CD8-positive, alpha-beta memory T cell (primary cell): ENCODE results near the gene TTBK1. TPM values are rescaled to one million over a fixed set of nuclear protein-coding genes. Genes with fewer than 3 reads are reported as not detected.

ENCODE experiments used
- CTCF ChIA-PET: fragments of 350-600 bp; sonication (Branson Sonifier 250); formaldehyde crosslinking; loops from one replicate; lab custom pipeline; 2021; ENCODE audit warnings: antibody characterized with exemption; lab: Charles Lee
- POLR2A ChIA-PET: fragments of 350-600 bp; sonication (Branson Sonifier 250); formaldehyde crosslinking; loops from one replicate; lab custom pipeline; 2021; ENCODE audit warnings: antibody characterized with exemption; lab: Charles Lee
- DNase-seq, 5 donors: peaks; one replicate each; pipeline versions ENCODE4 v3.0.0 to v3.0.0-alpha.2; 2020 to 2022; ENCODE audit warnings: mixed read lengths in 1 of 5
- H3K27ac ChIP-seq: one replicate; pipeline ENCODE4 v1.7.0; 2013; ENCODE audit warnings: low read depth, mild to moderate bottlenecking, low read length, moderate library complexity
- H3K27me3 ChIP-seq: 2 replicates; pipeline ENCODE4 v1.7.0; 2013; ENCODE audit warnings: low read length, mild to moderate bottlenecking; ENCODE audit not compliant: insufficient read depth, poor library complexity, severe bottlenecking
- H3K36me3 ChIP-seq: 2 replicates; pipeline ENCODE4 v1.7.0; 2013; ENCODE audit warnings: mild to moderate bottlenecking, low read length, moderate library complexity; ENCODE audit not compliant: insufficient read depth
- H3K4me1 ChIP-seq: 2 replicates; pipeline ENCODE4 v1.7.0; 2013; ENCODE audit warnings: mild to moderate bottlenecking, low read length, moderate library complexity; ENCODE audit not compliant: insufficient read depth
- H3K4me3 ChIP-seq: 2 replicates; pipeline ENCODE4 v1.7.0; 2013; ENCODE audit warnings: mild to moderate bottlenecking, low read length
- H3K9me3 ChIP-seq: 2 replicates; pipeline ENCODE4 v1.7.0; 2013; ENCODE audit warnings: mild to moderate bottlenecking, low read length
- H3K27ac Mint-ChIP-seq, 8 donors: one replicate each; pipeline ENCODE4 v1.8.0; 2020 to 2021; ENCODE audit warnings: mixed read lengths in 8 of 8, mild to moderate bottlenecking in 6 of 8, inconsistent platforms in 3 of 8, moderate library complexity in 3 of 8
- H3K27me3 Mint-ChIP-seq, 2 donors: one replicate each; pipeline ENCODE4 v1.8.0; 2020 to 2021; ENCODE audit warnings: mixed read lengths in 2 of 2, mild to moderate bottlenecking in 1 of 2, moderate library complexity in 1 of 2
- H3K36me3 Mint-ChIP-seq, 3 donors: one replicate each; pipeline ENCODE4 v1.8.0; 2020 to 2021; ENCODE audit warnings: mixed read lengths in 3 of 3, inconsistent platforms in 1 of 3, mild to moderate bottlenecking in 1 of 3
- H3K4me1 Mint-ChIP-seq, 3 donors: one replicate each; pipeline ENCODE4 v1.8.0; 2020 to 2021; ENCODE audit warnings: mixed read lengths in 3 of 3, inconsistent platforms in 1 of 3, mild to moderate bottlenecking in 1 of 3
- H3K4me3 Mint-ChIP-seq, 7 donors: one replicate each; pipeline ENCODE4 v1.8.0; 2020 to 2021; ENCODE audit warnings: mixed read lengths in 7 of 7, mild to moderate bottlenecking in 6 of 7, moderate library complexity in 4 of 7, inconsistent platforms in 2 of 7
- H3K9me3 Mint-ChIP-seq, 5 donors: one replicate each; pipeline ENCODE4 v1.8.0; 2020 to 2022; ENCODE audit warnings: mixed read lengths in 5 of 5, mild to moderate bottlenecking in 3 of 5, moderate library complexity in 2 of 5, inconsistent platforms in 1 of 5
- polyA plus RNA-seq: library from polyadenylated mRNA; unstranded; fragments of 300-500 nt; fragmentation: Illumina TruSeq; gene quantifications from one replicate; pipeline ENCODE4 v1.2.3, GENCODE V29; 2021
- total RNA-seq, 2 experiments: library from RNA; stranded (reverse); gene quantifications; one replicate each; pipeline ENCODE4 v1.2.3, GENCODE V29; 2021

TTBK1 gene
- total and polyA plus RNA-seq, 3 experiments from 2014 or later: 1.1 to 1.2 TPM; not detected in 1

GRCh38 chr6:43308101-43308989 is 65.1 kb downstream of the TTBK1 start, which contains the start of gene CRIP3:
Gene CRIP3 (minus strand): TSS chr6:43308826. CDS start chr6:43308792, 34 bp downstream.
- H3K36me3 Mint-ChIP-seq: no peaks in the 10 kb centered on the region
- peak; percentile 22 to 61 (median 28) for DNase-seq
- peak within 1 kb of the TSS in 4 of 8 donors; percentile 38 to 61 (median 54) for H3K27ac Mint-ChIP-seq
- no peaks in the 10 kb centered on the region for H3K9me3 Mint-ChIP-seq
- peaks cover 3 to 19% (median 8%) of the 10 kb centered on the region in 3 donors for H3K4me1 Mint-ChIP-seq
- H3K4me3 Mint-ChIP-seq: peak within 1 kb of the TSS; percentile 75 to 83 (median 78)
- ChIA-PET POLR2A (interaction anchor here (0.9 kb wide), 1 partner anchor 61 kb away, joined by 3 read pairs; the partner anchor contains the start of gene ZNF318), CTCF (interaction anchor here (0.9 to 4.1 kb wide), 11 partner anchors 11 to 198 kb away, joined by 3 to 18 read pairs (median 4); partner anchors contain the start of genes ABCC10, DNPH1, SLC22A7 and ZNF318)
- Histone ChIP-seq H3K4me1 (peaks cover 15% of the 10 kb centered on the region), H3K36me3 (no peaks in the 10 kb centered on the region), H3K9me3 (no peaks in the 10 kb centered on the region), H3K4me3 (peak within 1 kb of the TSS; percentile 64), H3K27me3 (no peaks in the 10 kb centered on the region), H3K27ac (no peak within 1 kb of the TSS)
- peaks cover 8 to 13% of the 10 kb centered on the region in 2 donors for H3K27me3 Mint-ChIP-seq

- Histone ChIP-seq H3K36me3 (no peaks in the 10 kb centered on the region), H3K27me3 (no peaks in the 10 kb centered on the region), H3K27ac (no peak overlapping the region), H3K4me3 (peak overlapping the region; percentile 64), H3K9me3 (no peaks in the 10 kb centered on the region), H3K4me1 (peaks cover 15% of the 10 kb centered on the region)
- ChIA-PET CTCF (interaction anchor here (0.9 to 4.1 kb wide), 9 partner anchors 11 to 118 kb away, joined by 3 to 18 read pairs (median 4); partner anchors contain the start of genes ABCC10, DNPH1, SLC22A7 and ZNF318), POLR2A (interaction anchor here (0.9 kb wide), 1 partner anchor 60 kb away, joined by 3 read pairs; the partner anchor contains the start of gene ZNF318)
- peaks cover 3 to 19% (median 8%) of the 10 kb centered on the region in 3 donors for H3K4me1 Mint-ChIP-seq
- no peaks in the 10 kb centered on the region for H3K9me3 Mint-ChIP-seq
- no peak for DNase-seq
- H3K27me3 Mint-ChIP-seq: peaks cover 8 to 13% of the 10 kb centered on the region in 2 donors
- H3K36me3 Mint-ChIP-seq: no peaks in the 10 kb centered on the region
- peak overlapping the region in 3 of 8 donors; percentile 38 to 60 (median 47) for H3K27ac Mint-ChIP-seq
- H3K4me3 Mint-ChIP-seq: peak overlapping the region; percentile 75 to 83 (median 78)
These were observed 65.8 kb downstream of the TTBK1 start for GRCh38 chr6:43308990-43309477.

GRCh38 chr6:43310134-43310533 is 66.9 kb downstream of the TTBK1 start:
- H3K27ac ChIP-seq: no peak overlapping the region
- Mint-ChIP-seq H3K4me3 (peak overlapping the region in 1 of 7 donors; percentile 24), H3K27me3 (peaks cover 8 to 13% of the 10 kb centered on the region in 2 donors), H3K4me1 (peaks cover 3 to 19% (median 8%) of the 10 kb centered on the region in 3 donors), H3K9me3 (no peaks in the 10 kb centered on the region), H3K36me3 (no peaks in the 10 kb centered on the region), H3K27ac (no peak overlapping the region)
- no peaks in the 10 kb centered on the region for H3K9me3 ChIP-seq
- no peaks in the 10 kb centered on the region for H3K36me3 ChIP-seq
- H3K27me3 ChIP-seq: no peaks in the 10 kb centered on the region
- DNase-seq: no peak
- no peak overlapping the region for H3K4me3 ChIP-seq
- ChIA-PET POLR2A (no interaction called here), CTCF (interaction anchor here (1.0 to 4.1 kb wide), 5 partner anchors 13 to 196 kb away, joined by 3 to 18 read pairs (median 3); partner anchors contain the start of gene DNPH1)
- peaks cover 15% of the 10 kb centered on the region for H3K4me1 ChIP-seq

- no peak overlapping the region for H3K27ac ChIP-seq
- H3K36me3 ChIP-seq: no peaks in the 10 kb centered on the region
- H3K4me3 Mint-ChIP-seq: no peak overlapping the region
- no peaks in the 10 kb centered on the region for H3K36me3 Mint-ChIP-seq
- H3K27me3 Mint-ChIP-seq: peaks cover 8 to 13% of the 10 kb centered on the region in 2 donors
- no peak overlapping the region for H3K4me3 ChIP-seq
- no peaks in the 10 kb centered on the region for H3K9me3 ChIP-seq
- no peaks in the 10 kb centered on the region for H3K27me3 ChIP-seq
- CTCF ChIA-PET: no interaction called here
- no peaks in the 10 kb centered on the region for H3K9me3 Mint-ChIP-seq
- POLR2A ChIA-PET: no interaction called here
- H3K27ac Mint-ChIP-seq: no peak overlapping the region
- H3K4me1 ChIP-seq: peaks cover 15% of the 10 kb centered on the region
- DNase-seq: no peak
- H3K4me1 Mint-ChIP-seq: peaks cover 3 to 19% (median 8%) of the 10 kb centered on the region in 3 donors
These were observed 67.3 kb downstream of the TTBK1 start for GRCh38 chr6:43310624-43311023.

GRCh38 chr6:43311666-43312065 is 68.4 kb downstream of the TTBK1 start:
- no peak overlapping the region for H3K4me3 ChIP-seq
- H3K4me3 Mint-ChIP-seq: no peak overlapping the region
- H3K4me1 ChIP-seq: peaks cover 15% of the 10 kb centered on the region
- ChIA-PET CTCF (no interaction called here), POLR2A (no interaction called here)
- H3K27ac Mint-ChIP-seq: no peak overlapping the region
- peaks cover 3 to 19% (median 8%) of the 10 kb centered on the region in 3 donors for H3K4me1 Mint-ChIP-seq
- H3K27ac ChIP-seq: no peak overlapping the region
- H3K27me3 Mint-ChIP-seq: peaks cover 7 to 13% of the 10 kb centered on the region in 2 donors
- no peak for DNase-seq
- no peaks in the 10 kb centered on the region for H3K9me3 Mint-ChIP-seq
- H3K9me3 ChIP-seq: no peaks in the 10 kb centered on the region
- H3K27me3 ChIP-seq: no peaks in the 10 kb centered on the region
- H3K36me3 Mint-ChIP-seq: peaks cover 0 to 2% (median 0%) of the 10 kb centered on the region in 3 donors
- H3K36me3 ChIP-seq: no peaks in the 10 kb centered on the region

GRCh38 chr6:43313813-43314212 is 70.5 kb downstream of the TTBK1 start:
- DNase-seq: no peak
- no peaks in the 10 kb centered on the region for H3K9me3 Mint-ChIP-seq
- H3K36me3 Mint-ChIP-seq: peaks cover 0 to 9% (median 8%) of the 10 kb centered on the region in 3 donors
- ChIA-PET CTCF (no interaction called here), POLR2A (no interaction called here)
- H3K9me3 ChIP-seq: no peaks in the 10 kb centered on the region
- no peak overlapping the region for H3K27ac Mint-ChIP-seq
- no peak overlapping the region for H3K4me3 Mint-ChIP-seq
- no peak overlapping the region for H3K4me3 ChIP-seq
- H3K4me1 Mint-ChIP-seq: peaks cover 0 to 6% (median 5%) of the 10 kb centered on the region in 3 donors
- H3K4me1 ChIP-seq: peaks cover 6% of the 10 kb centered on the region
- H3K27me3 Mint-ChIP-seq: peaks cover 5 to 10% of the 10 kb centered on the region in 2 donors
- H3K27ac ChIP-seq: no peak overlapping the region
- no peaks in the 10 kb centered on the region for H3K27me3 ChIP-seq
- no peaks in the 10 kb centered on the region for H3K36me3 ChIP-seq

- Mint-ChIP-seq H3K4me1 (no peaks in the 10 kb centered on the region), H3K36me3 (peaks cover 0 to 13% (median 10%) of the 10 kb centered on the region in 3 donors), H3K27me3 (no peaks in the 10 kb centered on the region), H3K4me3 (no peak overlapping the region), H3K27ac (no peak overlapping the region), H3K9me3 (no peaks in the 10 kb centered on the region)
- no peaks in the 10 kb centered on the region for H3K9me3 ChIP-seq
- H3K36me3 ChIP-seq: no peaks in the 10 kb centered on the region
- CTCF ChIA-PET: no interaction called here
- POLR2A ChIA-PET: interaction anchor here (0.6 to 0.7 kb wide), 2 partner anchors 15 to 313 kb away, joined by 3 read pairs; no protein-coding TSS in a partner anchor
- no peak for DNase-seq
- no peak overlapping the region for H3K27ac ChIP-seq
- no peaks in the 10 kb centered on the region for H3K27me3 ChIP-seq
- H3K4me1 ChIP-seq: no peaks in the 10 kb centered on the region
- H3K4me3 ChIP-seq: no peak overlapping the region
These were observed 74.7 kb downstream of the TTBK1 start for GRCh38 chr6:43318011-43318410.
